DOHH2 (cell line): Measurements from ENCODE around the gene FAM181A.

ENCODE experiments used
- EZH2phosphoT487 ChIP-seq: fragments of 200-600 bp; sonication (generic); IDR thresholded peaks from 2 replicates; pipeline ENCODE4 v1.6.1; 2017; ENCODE audit warnings: borderline replicate concordance, mild to moderate bottlenecking, antibody characterized with exemption, low read length, moderate library complexity, mixed read lengths
- TF ChIP-seq, protein P1 (sequence below): fragments of 200-600 bp; sonication (generic); IDR thresholded peaks from one replicate; pipeline ENCODE4 v1.5.1; 2014; ENCODE audit warnings: antibody characterized with exemption, mild to moderate bottlenecking, low read depth, low read length; ENCODE audit not compliant: poor library complexity, severe bottlenecking

DNA sequence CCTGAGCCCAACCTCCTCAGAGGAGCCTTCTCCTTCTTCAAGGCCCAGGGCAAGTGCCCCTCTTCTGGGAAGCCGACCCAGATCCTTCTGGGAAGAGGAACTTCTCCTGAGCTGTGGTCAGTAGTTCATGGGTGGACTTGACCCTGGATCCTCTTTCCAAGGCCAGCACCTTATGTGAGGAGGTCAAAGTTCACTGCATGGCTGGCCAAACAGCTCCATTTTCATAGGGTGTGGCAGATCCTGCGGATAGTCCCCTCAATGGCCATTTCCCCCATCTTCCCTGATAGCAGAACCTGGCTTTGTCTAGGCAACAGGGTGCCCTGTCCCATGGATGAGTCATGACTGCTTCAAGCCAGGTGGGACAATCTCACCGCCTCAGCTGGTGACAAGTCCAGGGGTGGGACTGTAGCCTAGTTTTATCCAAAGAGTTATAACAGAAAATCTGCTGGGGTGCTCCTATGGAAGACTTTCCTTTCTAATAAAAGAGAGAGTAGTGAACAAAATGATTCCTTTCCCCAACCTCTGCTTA, 38.9 kb downstream of the FAM181A start:
- TF ChIP-seq, protein P1, sequence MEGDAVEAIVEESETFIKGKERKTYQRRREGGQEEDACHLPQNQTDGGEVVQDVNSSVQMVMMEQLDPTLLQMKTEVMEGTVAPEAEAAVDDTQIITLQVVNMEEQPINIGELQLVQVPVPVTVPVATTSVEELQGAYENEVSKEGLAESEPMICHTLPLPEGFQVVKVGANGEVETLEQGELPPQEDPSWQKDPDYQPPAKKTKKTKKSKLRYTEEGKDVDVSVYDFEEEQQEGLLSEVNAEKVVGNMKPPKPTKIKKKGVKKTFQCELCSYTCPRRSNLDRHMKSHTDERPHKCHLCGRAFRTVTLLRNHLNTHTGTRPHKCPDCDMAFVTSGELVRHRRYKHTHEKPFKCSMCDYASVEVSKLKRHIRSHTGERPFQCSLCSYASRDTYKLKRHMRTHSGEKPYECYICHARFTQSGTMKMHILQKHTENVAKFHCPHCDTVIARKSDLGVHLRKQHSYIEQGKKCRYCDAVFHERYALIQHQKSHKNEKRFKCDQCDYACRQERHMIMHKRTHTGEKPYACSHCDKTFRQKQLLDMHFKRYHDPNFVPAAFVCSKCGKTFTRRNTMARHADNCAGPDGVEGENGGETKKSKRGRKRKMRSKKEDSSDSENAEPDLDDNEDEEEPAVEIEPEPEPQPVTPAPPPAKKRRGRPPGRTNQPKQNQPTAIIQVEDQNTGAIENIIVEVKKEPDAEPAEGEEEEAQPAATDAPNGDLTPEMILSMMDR = no peak
- no peak for TF ChIP-seq EZH2phosphoT487
